ENCODE measurements around the gene SLC22A5.

GRCh38 chr5:132334812-132335211 is 34.7 kb upstream of the SLC22A5 start:
- TF ChIP-seq KDM1A (IDR thresholded peaks at IDR 0.05; ENCODE audit: borderline replicate concordance, low read length) = no peak
- TF ChIP-seq MAX (IDR thresholded peaks at IDR 0.05) = no peak
- TF ChIP-seq CTCF (IDR thresholded peaks at IDR 0.05; ENCODE audit: control extremely low read depth in 1 of 3, insufficient read depth in 1 of 3, low read depth in 1 of 3, low read length in 3 of 3) = no peak
- no peak for TF ChIP-seq YY1 (IDR thresholded peaks at IDR 0.05; ENCODE audit: low read depth, low read length)
- no peak for TF ChIP-seq GTF2F1 (IDR thresholded peaks at IDR 0.05; ENCODE audit: borderline replicate concordance, low read depth, low read length)
- TF ChIP-seq TEAD4 (IDR thresholded peaks at IDR 0.05; ENCODE audit: low read depth, low read length) = no peak
- no peak for TF ChIP-seq EP300 (IDR thresholded peaks at IDR 0.05; ENCODE audit: borderline replicate concordance in 1 of 2, low read depth in 2 of 2, low read length in 2 of 2)
- TF ChIP-seq CBX8 (IDR thresholded peaks at IDR 0.05; ENCODE audit: borderline replicate concordance, low read depth, low read length) = no peak
- TF ChIP-seq RAD21 (IDR thresholded peaks at IDR 0.05 in 1 of 2, conservative IDR thresholded peaks at IDR 0.05 in 1 of 2; ENCODE audit: low read depth in 2 of 2, low read length in 2 of 2) = no peak
- TF ChIP-seq, protein P1, sequence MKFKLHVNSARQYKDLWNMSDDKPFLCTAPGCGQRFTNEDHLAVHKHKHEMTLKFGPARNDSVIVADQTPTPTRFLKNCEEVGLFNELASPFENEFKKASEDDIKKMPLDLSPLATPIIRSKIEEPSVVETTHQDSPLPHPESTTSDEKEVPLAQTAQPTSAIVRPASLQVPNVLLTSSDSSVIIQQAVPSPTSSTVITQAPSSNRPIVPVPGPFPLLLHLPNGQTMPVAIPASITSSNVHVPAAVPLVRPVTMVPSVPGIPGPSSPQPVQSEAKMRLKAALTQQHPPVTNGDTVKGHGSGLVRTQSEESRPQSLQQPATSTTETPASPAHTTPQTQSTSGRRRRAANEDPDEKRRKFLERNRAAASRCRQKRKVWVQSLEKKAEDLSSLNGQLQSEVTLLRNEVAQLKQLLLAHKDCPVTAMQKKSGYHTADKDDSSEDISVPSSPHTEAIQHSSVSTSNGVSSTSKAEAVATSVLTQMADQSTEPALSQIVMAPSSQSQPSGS (IDR thresholded peaks at IDR 0.05; ENCODE audit: low read length) = no peak
- no peak for TF ChIP-seq SIN3A (conservative IDR thresholded peaks at IDR 0.05 in 1 of 2, IDR thresholded peaks at IDR 0.05 in 1 of 2; ENCODE audit: low read depth in 1 of 2, low read length in 2 of 2)
- TF ChIP-seq SP1 (IDR thresholded peaks at IDR 0.05; ENCODE audit: low read depth, low read length) = no peak

Measured in H1 (cell line).